Immature natural killer cell (primary cell): Measurements from ENCODE around the gene DGKA. TPM values are rescaled to one million over a fixed set of nuclear protein-coding genes. Genes with fewer than 3 reads are reported as not detected.
"Not testable (repeated sequence)": the region's sequence is repeated elsewhere in the genome, so short reads cannot be mapped to it uniquely, and the experiment has no call there.

ENCODE experiments used
- DNase-seq, 3 donors: peaks; one replicate each; pipeline ENCODE4 v3.0.0; 2022; ENCODE audit warnings: mixed read lengths in 1 of 3
- H3K27ac Mint-ChIP-seq, 6 donors: one replicate each; pipeline ENCODE4 v1.8.0; 2020; ENCODE audit warnings: mixed read lengths in 6 of 6, mild to moderate bottlenecking in 5 of 6, inconsistent platforms in 4 of 6, moderate library complexity in 3 of 6
- H3K27me3 Mint-ChIP-seq, 3 donors: one replicate each; pipeline ENCODE4 v1.8.0; 2020 to 2021; ENCODE audit warnings: low read depth in 3 of 3, mild to moderate bottlenecking in 3 of 3, mixed read lengths in 3 of 3, moderate library complexity in 3 of 3, inconsistent platforms in 1 of 3
- H3K36me3 Mint-ChIP-seq, 3 donors: one replicate each; pipeline ENCODE4 v1.8.0; 2020; ENCODE audit warnings: mixed read lengths in 3 of 3, inconsistent platforms in 2 of 3, mild to moderate bottlenecking in 2 of 3
- H3K4me1 Mint-ChIP-seq, 2 donors: one replicate each; pipeline ENCODE4 v1.8.0; 2020; ENCODE audit warnings: inconsistent platforms in 2 of 2, mild to moderate bottlenecking in 2 of 2, mixed read lengths in 2 of 2, moderate library complexity in 1 of 2
- H3K4me3 Mint-ChIP-seq, 5 donors: one replicate each; pipeline ENCODE4 v1.8.0; 2020; ENCODE audit warnings: mild to moderate bottlenecking in 5 of 5, mixed read lengths in 5 of 5, inconsistent platforms in 3 of 5, moderate library complexity in 3 of 5
- H3K9me3 Mint-ChIP-seq, 6 donors: one replicate each; pipeline ENCODE4 v1.8.0; 2020; ENCODE audit warnings: mild to moderate bottlenecking in 6 of 6, mixed read lengths in 6 of 6, inconsistent platforms in 4 of 6, moderate library complexity in 3 of 6
- polyA plus RNA-seq, 3 donors: library from polyadenylated mRNA; unstranded; fragments of 300-500 nt; fragmentation: Illumina TruSeq; gene quantifications; one replicate each; pipeline ENCODE4 v1.2.3, GENCODE V29; 2021

DGKA gene
- polyA plus RNA-seq, 3 donors from 2014 or later: 14.9 to 38.1 (median 19.7) TPM

DNA sequence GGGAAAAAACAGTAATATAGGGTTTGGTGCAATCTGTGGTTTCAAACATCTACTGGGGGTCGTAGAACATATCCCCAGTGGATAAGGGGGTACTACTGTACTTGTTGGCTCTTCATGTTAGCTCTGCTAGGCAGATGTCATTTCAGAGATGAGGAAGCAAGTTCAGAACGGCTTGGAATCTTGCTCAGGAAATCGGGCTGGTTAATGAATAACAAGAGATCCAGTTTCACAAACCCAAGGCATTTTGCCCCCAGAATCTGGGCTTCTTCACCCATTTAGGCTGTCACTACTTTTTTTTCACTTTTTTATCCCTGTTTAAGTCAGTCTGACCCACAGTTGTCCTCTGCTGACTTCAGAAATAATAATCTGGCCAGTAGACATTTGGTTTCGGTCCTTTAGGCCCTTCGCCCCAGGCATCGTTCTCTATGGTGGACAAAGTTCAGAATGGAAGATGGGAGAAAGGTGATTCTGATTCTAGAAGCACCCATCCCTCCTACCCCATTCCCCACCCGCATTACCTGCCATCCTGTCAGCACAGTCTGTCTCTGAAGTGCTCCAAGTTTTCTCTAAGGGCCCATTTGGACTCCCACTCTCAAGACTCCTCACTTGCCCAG lies 70.6 kb downstream of the DGKA start:
- no peak overlapping the region for H3K4me3 Mint-ChIP-seq

DNA sequence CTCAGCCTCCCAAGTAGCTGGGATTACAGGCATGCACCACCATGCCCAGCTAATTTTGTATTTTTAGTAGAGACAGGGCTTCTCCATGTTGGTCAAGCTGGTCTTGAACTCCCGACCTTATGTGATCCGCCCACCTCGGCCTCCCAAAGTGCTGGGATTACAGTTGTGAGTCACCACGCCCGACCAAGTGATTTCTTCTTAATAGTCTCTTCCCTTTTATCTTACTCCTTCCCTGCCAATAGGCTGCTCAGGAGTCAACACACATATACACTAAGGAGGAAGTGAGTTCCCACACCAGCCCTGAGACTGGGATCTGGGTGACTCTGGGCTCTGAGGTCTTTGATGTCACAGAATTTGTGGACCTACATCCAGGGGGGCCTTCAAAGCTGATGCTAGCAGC lies 72.4 kb downstream of the DGKA start:
- H3K27ac Mint-ChIP-seq, H3K27me3 Mint-ChIP-seq, H3K4me3 Mint-ChIP-seq, DNase-seq, H3K36me3 Mint-ChIP-seq, H3K9me3 Mint-ChIP-seq: not testable (repeated sequence)
- H3K4me1 Mint-ChIP-seq: peaks cover 12 to 14% of the 10 kb centered on the region in 2 donors

More for the DNA sequence above, 70.6 kb downstream of the DGKA start:
- no peak overlapping the region for H3K27ac Mint-ChIP-seq
- DNase-seq: no peak
- H3K27me3 Mint-ChIP-seq: peaks cover 0 to 2% (median 1%) of the 10 kb centered on the region in 3 donors
- no peaks in the 10 kb centered on the region for H3K36me3 Mint-ChIP-seq
- H3K9me3 Mint-ChIP-seq: no peaks in the 10 kb centered on the region
- peaks cover 14 to 19% of the 10 kb centered on the region in 2 donors for H3K4me1 Mint-ChIP-seq

Other genes with a start within 250 kb of the DGKA start
- under 1 TPM in 1 of 3 donors, not detected in 2; 0.31 TPM for gene ITGA7, start 223.3 kb upstream of the DGKA start, polyA plus RNA-seq
- 100 to 1,000 TPM; 108 to 198 (median 127) TPM for gene BLOC1S1, start 215.1 kb upstream of the DGKA start, polyA plus RNA-seq
- gene RDH5, start 210.8 kb upstream of the DGKA start, polyA plus RNA-seq: 1 to 10 TPM in 1 of 3 donors, not detected in 2; 2.8 TPM
- 1,000 to 10,000 TPM; 1,258 to 1,754 (median 1,754) TPM for gene CD63, start 202.2 kb upstream of the DGKA start, polyA plus RNA-seq
- gene GDF11, start 188.0 kb upstream of the DGKA start, polyA plus RNA-seq: 1 to 10 TPM in 1 of 3 donors, under 1 TPM in 2; 0.16 to 1.7 (median 0.64) TPM
- gene SARNP, start 113.4 kb upstream of the DGKA start, polyA plus RNA-seq: 100 to 1,000 TPM; 115 to 157 (median 132) TPM
- gene ORMDL2, start 113.1 kb upstream of the DGKA start, polyA plus RNA-seq: 100 to 1,000 TPM; 104 to 163 (median 147) TPM
- 10 to 100 TPM; 36.7 to 51.4 (median 51.1) TPM for gene DNAJC14, start 101.6 kb upstream of the DGKA start, polyA plus RNA-seq
- under 1 TPM in 1 of 3 donors, not detected in 2; 0.10 TPM for gene MMP19, start 88.2 kb upstream of the DGKA start, polyA plus RNA-seq
- 10 to 100 TPM; 41.2 to 66.3 (median 54.2) TPM for gene PYM1, start 3.3 kb upstream of the DGKA start, polyA plus RNA-seq
- gene PMEL, start 34.9 kb downstream of the DGKA start, polyA plus RNA-seq: under 1 TPM in 1 of 3 donors, not detected in 2; 0.44 TPM
- 10 to 100 TPM; 11.6 to 27.7 (median 13.4) TPM for gene CDK2, start 35.7 kb downstream of the DGKA start, polyA plus RNA-seq
- 10 to 100 TPM; 54.6 to 80.6 (median 76.9) TPM for gene RAB5B, start 42.9 kb downstream of the DGKA start, polyA plus RNA-seq
- 1 to 10 TPM; 3.5 to 5.9 (median 5.9) TPM for gene SUOX, start 66.1 kb downstream of the DGKA start, polyA plus RNA-seq
- 1 to 10 TPM in 1 of 3 donors, not detected in 2; 1.0 TPM for gene IKZF4, start 89.9 kb downstream of the DGKA start, polyA plus RNA-seq
- gene RPS26, start 110.8 kb downstream of the DGKA start, polyA plus RNA-seq: 100 to 1,000 TPM; 294 to 705 (median 698) TPM
- not detected for gene ERBB3, start 149.0 kb downstream of the DGKA start, polyA plus RNA-seq
- gene PA2G4, start 173.4 kb downstream of the DGKA start, polyA plus RNA-seq: 100 to 1,000 TPM; 192 to 222 (median 214) TPM
- 1,000 to 10,000 TPM; 2,591 to 7,233 (median 3,803) TPM for gene RPL41, start 185.5 kb downstream of the DGKA start, polyA plus RNA-seq
- 1 to 10 TPM in 2 of 3 donors, under 1 TPM in 1; 0.86 to 4.2 (median 1.3) TPM for gene ZC3H10, start 187.1 kb downstream of the DGKA start, polyA plus RNA-seq
- gene ESYT1, start 197.1 kb downstream of the DGKA start, polyA plus RNA-seq: 100 to 1,000 TPM; 217 to 502 (median 273) TPM
- gene MYL6B, start 221.4 kb downstream of the DGKA start, polyA plus RNA-seq: 10 to 100 TPM in 1 of 3 donors, 1 to 10 TPM in 2; 1.5 to 12.9 (median 9.3) TPM
- gene MYL6, start 227.2 kb downstream of the DGKA start, polyA plus RNA-seq: 1,000 to 10,000 TPM; 2,998 to 5,712 (median 4,230) TPM